GM19395 (cell line): ENCODE results near the gene POLG2.
"Not testable (repeated sequence)": the region's sequence is repeated elsewhere in the genome, so short reads cannot be mapped to it uniquely, and the experiment has no call there.

Experiments used
- ATAC-seq: cut with Tn5 transposase; IDR thresholded peaks from one replicate; pipeline ENCODE4 v1.9.1; 2021; ENCODE audit warnings: mild to moderate bottlenecking, moderate library complexity; ENCODE audit not compliant: unreplicated experiment

The POLG2 gene

GRCh38 chr17:64491034-64491860, 5.6 kb downstream of the POLG2 start:
- ATAC-seq = no peak

GRCh38 chr17:64488301-64488700, 8.6 kb downstream of the POLG2 start:
- ATAC-seq = no peak

GRCh38 chr17:64484380-64484779, 12.5 kb downstream of the POLG2 start:
- ATAC-seq = no peak

GRCh38 chr17:64480951-64481350, 15.9 kb downstream of the POLG2 start:
- no peak for ATAC-seq

- ATAC-seq = no peak
Measured at GRCh38 chr17:64477849-64478248, 19.0 kb downstream of the POLG2 start.

- no peak for ATAC-seq
Measured at GRCh38 chr17:64472564-64472963, 24.3 kb downstream of the POLG2 start.

GRCh38 chr17:64471440-64471839, 25.4 kb downstream of the POLG2 start:
- no peak for ATAC-seq

GRCh38 chr17:64470625-64471024, 26.2 kb downstream of the POLG2 start:
- no peak for ATAC-seq

- not testable (repeated sequence) for ATAC-seq
Measured at GRCh38 chr17:64466834-64467233, 30.0 kb downstream of the POLG2 start.

GRCh38 chr17:64466019-64466735, 30.7 kb downstream of the POLG2 start:
- no peak for ATAC-seq

- no peak for ATAC-seq
Measured at GRCh38 chr17:64461788-64462187, 35.1 kb downstream of the POLG2 start.

- no peak for ATAC-seq
Measured at GRCh38 chr17:64460955-64461354, 35.9 kb downstream of the POLG2 start.

- not testable (repeated sequence) for ATAC-seq
Measured at GRCh38 chr17:64459818-64460217, 37.0 kb downstream of the POLG2 start.

- no peak for ATAC-seq
Measured at GRCh38 chr17:64459284-64459747, 37.5 kb downstream of the POLG2 start.

- ATAC-seq = no peak
Measured at GRCh38 chr17:64458756-64459155, 38.1 kb downstream of the POLG2 start.

GRCh38 chr17:64457156-64457555, 39.7 kb downstream of the POLG2 start:
- ATAC-seq = no peak

GRCh38 chr17:64455993-64456885, 40.6 kb downstream of the POLG2 start:
- peak; percentile 58 for ATAC-seq

GRCh38 chr17:64449545-64449944, 47.3 kb downstream of the POLG2 start:
- ATAC-seq = no peak

- peak; percentile 78 for ATAC-seq
Measured at GRCh38 chr17:64448665-64449512, 48.0 kb downstream of the POLG2 start, which contains the start of gene MILR1. MILR1 (plus strand) TSS chr17:64449115; CDS start chr17:64449169, 54 bp downstream.

GRCh38 chr17:64447526-64447925, 49.3 kb downstream of the POLG2 start:
- no peak for ATAC-seq
